Lower leg skin (tissue), 4 donors: ENCODE results near the gene TCEA2. TPM values are rescaled to one million over a fixed set of nuclear protein-coding genes. Genes with fewer than 3 reads are reported as not detected.
A peak's percentile ranks its signal among the peaks of the same experiment; 100 is the strongest.

Source experiments
- DNase-seq, 2 donors: peaks; one replicate each; pipeline ENCODE4 v3.0.0-alpha.2; 2019; ENCODE audit warnings: low spot score in 2 of 2
- H3K4me3 ChIP-seq: fragments of 200-600 bp; sonication (generic); 2 replicates; pipeline ENCODE4 v1.5.1; 2017; ENCODE audit warnings: mild to moderate bottlenecking, low read depth; ENCODE audit not compliant: poor library complexity, severe bottlenecking
- CTCF ChIP-seq, 3 donors: fragments of 450-650 bp; IDR thresholded peaks; one replicate each; pipeline ENCODE4 v1.5.1; 2016; ENCODE audit warnings: antibody characterized with exemption in 3 of 3, mild to moderate bottlenecking in 3 of 3, moderate library complexity in 2 of 3
- POLR2A ChIP-seq, 2 donors: fragments of 450-650 bp; IDR thresholded peaks; one replicate each; pipeline ENCODE4 v1.6.1; 2016 to 2017; ENCODE audit warnings: antibody characterized with exemption in 2 of 2, mild to moderate bottlenecking in 1 of 2, moderate library complexity in 1 of 2
- WGBS, 2 donors: methylation state at CpG; one replicate each; pipeline ENCODE4 v1.1.5; 2018; 5-methylcytosine and 5-hydroxymethylcytosine counted together
- intact Hi-C: fragments of 100-400 bp; cut with DNase I; formaldehyde crosslinking; loops from one replicate; pipeline ENCODE4 v1.15.0; 2023; ENCODE audit warnings: low total_unique reads
- total RNA-seq, 4 donors: library from RNA; depleted of rRNA; stranded (reverse); fragments of >200 nt; gene quantifications; one replicate each; pipeline ENCODE4 v1.1.0, GENCODE V29; 2016

Gene TCEA2
- total RNA-seq, 4 donors from 2014 or later, result 16.5 to 52.3 (median 22.8) TPM

GRCh38 chr20:64042054-64042781, 20.8 kb upstream of the TCEA2 start:
- peak overlapping the region; percentile 5 for H3K4me3 ChIP-seq
- TF ChIP-seq CTCF (IDR thresholded peaks at IDR 0.05), result no peak
- TF ChIP-seq POLR2A (IDR thresholded peaks at IDR 0.05), result no peak
- DNase-seq, result no peak
- 10 to 29% methylated on average over 11 to 26 of the region's 55 CpGs for WGBS, 2 donors
- intact Hi-C loops, result no loop called here

GRCh38 chr20:64043768-64044167, 19.2 kb upstream of the TCEA2 start:
- no peak for DNase-seq
- TF ChIP-seq CTCF (IDR thresholded peaks at IDR 0.05), result no peak
- TF ChIP-seq POLR2A (IDR thresholded peaks at IDR 0.05), result no peak
- 87% methylated on average over 9 of the region's 9 CpGs for WGBS, 2 donors
- intact Hi-C loops, result no loop called here
- H3K4me3 ChIP-seq, result no peak overlapping the region

- intact Hi-C loops, result no loop called here
- 43 to 49% methylated on average over 14 of the region's 14 CpGs for WGBS, 2 donors
- no peak overlapping the region for H3K4me3 ChIP-seq
- no peak for DNase-seq
- TF ChIP-seq POLR2A (IDR thresholded peaks at IDR 0.05) (no peak), CTCF (IDR thresholded peaks at IDR 0.05) (no peak)
Measured at GRCh38 chr20:64044484-64045247, 18.3 kb upstream of the TCEA2 start.

- intact Hi-C loops, result no loop called here
- DNase-seq, result no peak
- 48 to 53% methylated on average over 9 to 11 of the region's 11 CpGs for WGBS, 2 donors
- no peak for TF ChIP-seq CTCF (IDR thresholded peaks at IDR 0.05)
- TF ChIP-seq POLR2A (IDR thresholded peaks at IDR 0.05), result no peak
- no peak overlapping the region for H3K4me3 ChIP-seq
Measured at GRCh38 chr20:64045346-64046011, 17.5 kb upstream of the TCEA2 start.

- intact Hi-C loops, result no loop called here
- TF ChIP-seq POLR2A (IDR thresholded peaks at IDR 0.05), result no peak
- TF ChIP-seq CTCF (IDR thresholded peaks at IDR 0.05), result no peak
- 77 to 79% methylated on average over 8 of the region's 8 CpGs for WGBS, 2 donors
Measured at GRCh38 chr20:64047046-64047389, 16.0 kb upstream of the TCEA2 start.

More at GRCh38 chr20:64047046-64047389, 16.0 kb upstream of the TCEA2 start:
- DNase-seq, result no peak
- peak overlapping the region; percentile 3 for H3K4me3 ChIP-seq
